K562 (cell line): ENCODE measurements around the gene NEB.

Experiments
- ADNP ChIP-seq: fragments of 200-800 bp; sonication (Bioruptor generic); IDR thresholded peaks from 2 replicates; pipeline ENCODE4 v1.6.1; 2016; ENCODE audit warnings: missing genetic modification characterization, missing compliant biosample characterization
- KAT8 ChIP-seq: fragments of 450-650 bp; IDR thresholded peaks from 2 replicates; pipeline ENCODE4 v1.6.1; 2016; ENCODE audit warnings: low read depth, mild to moderate bottlenecking
- SMARCE1 ChIP-seq: fragments of 450-650 bp; IDR thresholded peaks from 2 replicates; pipeline ENCODE4 v1.7.1; 2016; ENCODE audit warnings: mild to moderate bottlenecking
- SRSF9 ChIP-seq: fragments of 200-400 bp; formaldehyde crosslinking; IDR thresholded peaks from 2 replicates; pipeline ENCODE4 v1.6.1; 2017; ENCODE audit warnings: low read depth, low read length, borderline replicate concordance
- TAL1 ChIP-seq: fragments of 450-650 bp; IDR thresholded peaks from 2 replicates; pipeline ENCODE4 v1.6.1; 2016; ENCODE audit warnings: mild to moderate bottlenecking
- ZBED1 ChIP-seq: IDR thresholded peaks from 2 replicates; pipeline ENCODE4 v1.6.1; 2014
- TF ChIP-seq, protein P1 (sequence below), 3 experiments: IDR thresholded peaks in 2 of 3; conservative IDR thresholded peaks in 1 of 3; 2 replicates each; pipeline ENCODE4 v1.5.1; 2011 to 2012; ENCODE audit warnings: low read length in 3 of 3, mild to moderate bottlenecking in 3 of 3, control low read depth in 2 of 3, improper control_type of control experiment in 1 of 3, inconsistent platforms in 1 of 3, low read depth in 1 of 3, mixed read lengths in 1 of 3, moderate library complexity in 1 of 3; ENCODE audit not compliant: insufficient read depth in 2 of 3

DNA sequence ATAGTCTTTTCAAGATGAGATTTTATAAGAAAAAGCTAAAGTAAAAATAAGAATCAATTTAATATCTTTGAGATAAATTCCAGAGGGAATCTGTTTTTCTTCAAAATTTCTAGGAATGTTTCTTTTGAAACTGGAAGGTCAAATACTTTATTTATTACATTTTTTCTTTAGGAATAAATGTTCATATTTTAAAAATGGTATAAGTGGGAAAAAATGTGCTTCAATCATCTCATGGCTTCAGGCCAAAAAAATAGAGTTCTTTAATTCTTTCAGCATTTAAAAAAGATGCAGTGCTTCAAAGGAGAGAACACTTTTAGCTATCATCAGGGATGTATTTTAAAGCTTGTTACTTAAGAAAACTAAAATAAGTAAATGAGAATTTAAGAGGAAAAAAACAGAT lies 110.6 kb downstream of the NEB start:
- TF ChIP-seq SMARCE1: no peak
- no peak for TF ChIP-seq KAT8
- TF ChIP-seq, protein P1, sequence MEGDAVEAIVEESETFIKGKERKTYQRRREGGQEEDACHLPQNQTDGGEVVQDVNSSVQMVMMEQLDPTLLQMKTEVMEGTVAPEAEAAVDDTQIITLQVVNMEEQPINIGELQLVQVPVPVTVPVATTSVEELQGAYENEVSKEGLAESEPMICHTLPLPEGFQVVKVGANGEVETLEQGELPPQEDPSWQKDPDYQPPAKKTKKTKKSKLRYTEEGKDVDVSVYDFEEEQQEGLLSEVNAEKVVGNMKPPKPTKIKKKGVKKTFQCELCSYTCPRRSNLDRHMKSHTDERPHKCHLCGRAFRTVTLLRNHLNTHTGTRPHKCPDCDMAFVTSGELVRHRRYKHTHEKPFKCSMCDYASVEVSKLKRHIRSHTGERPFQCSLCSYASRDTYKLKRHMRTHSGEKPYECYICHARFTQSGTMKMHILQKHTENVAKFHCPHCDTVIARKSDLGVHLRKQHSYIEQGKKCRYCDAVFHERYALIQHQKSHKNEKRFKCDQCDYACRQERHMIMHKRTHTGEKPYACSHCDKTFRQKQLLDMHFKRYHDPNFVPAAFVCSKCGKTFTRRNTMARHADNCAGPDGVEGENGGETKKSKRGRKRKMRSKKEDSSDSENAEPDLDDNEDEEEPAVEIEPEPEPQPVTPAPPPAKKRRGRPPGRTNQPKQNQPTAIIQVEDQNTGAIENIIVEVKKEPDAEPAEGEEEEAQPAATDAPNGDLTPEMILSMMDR (IDR thresholded peaks at IDR 0.05 in 2 of 3, conservative IDR thresholded peaks at IDR 0.05 in 1 of 3; ENCODE audit: insufficient read depth in 2 of 3, low read depth in 1 of 3, low read length in 3 of 3): no peak
- TF ChIP-seq SRSF9: no peak
- no peak for TF ChIP-seq ADNP
- no peak for TF ChIP-seq TAL1
- no peak for TF ChIP-seq ZBED1
